HCT116 (cell line): ENCODE results near the gene EYA2. TPM values are rescaled to one million over a fixed set of nuclear protein-coding genes. Genes with fewer than 3 reads are reported as not detected.

Source experiments
- ATAC-seq: fragments of 200-7000 bp; cut with Tn5 transposase; 2 replicates; pipeline ENCODE4 v1.9.1; 2020; ENCODE audit warnings: mild to moderate bottlenecking, moderate library complexity
- BruUV-seq: library from RNA; stranded (reverse); fragments of 400-500 nt; replicated peaks from 2 replicates; lab custom pipeline; 2021; lab: Mats Ljungman, UMichigan
- CTCF ChIA-PET: fragments of 300-600 bp; sonication (Branson Sonifier 250); formaldehyde crosslinking; loops from one replicate; lab custom pipeline; 2021; ENCODE audit warnings: antibody characterized with exemption; lab: Charles Lee
- POLR2A ChIA-PET: fragments of 300-600, 350-600 bp; sonication (Branson Sonifier 250); formaldehyde crosslinking; loops from one replicate; lab custom pipeline; 2021; ENCODE audit warnings: antibody characterized with exemption; lab: Charles Lee
- RAD21 ChIA-PET, 2 experiments: fragments of 300-600 bp; sonication (Branson Sonifier 250); formaldehyde crosslinking; loops; one replicate each; lab custom pipeline; 2023; ENCODE audit warnings: low total read pairs in 2 of 2; ENCODE audit not compliant: uncharacterized antibody in 2 of 2, unreplicated experiment in 2 of 2, low non-redundant PET in 1 of 2; lab: Charles Lee
- DNase-seq: peaks from one replicate; pipeline ENCODE4 v3.0.0-alpha.2; 2010; ENCODE audit warnings: low read depth, low spot score
- H2AFZ ChIP-seq: fragments of 200-600 bp; shearing (Covaris generic), sonication (generic); 2 replicates; pipeline ENCODE4 v1.6.1; 2017; ENCODE audit warnings: low read depth, mixed run types, mixed read lengths, antibody characterized with exemption, low read length; ENCODE audit not compliant: poor library complexity, severe bottlenecking
- H3K27ac ChIP-seq: 2 replicates; pipeline ENCODE4 v1.5.1; 2012; ENCODE audit warnings: low read depth, low read length
- H3K27me3 ChIP-seq: fragments of 200-600 bp; sonication (generic); 2 replicates; pipeline ENCODE4 v1.6.1; 2016; ENCODE audit warnings: mixed run types, low read length, mixed read lengths; ENCODE audit not compliant: insufficient read depth
- H3K36me3 ChIP-seq, 2 experiments: fragments of 200-500 bp in 1 of 2; fragments of 200-600 bp in 1 of 2; sonication (Bioruptor generic) in 1 of 2; sonication (generic) in 1 of 2; 2 replicates each; pipeline versions ENCODE4 v1.5.1 to v1.6.1; 2014 to 2016; ENCODE audit warnings: low read length in 2 of 2, inconsistent platforms in 1 of 2, mixed read lengths in 1 of 2, mixed run types in 1 of 2; ENCODE audit not compliant: insufficient read depth in 2 of 2, control insufficient read depth in 1 of 2
- H3K4me1 ChIP-seq, 2 experiments: fragments of 200-600 bp in 1 of 2; sonication (generic) in 1 of 2; 2 replicates each; pipeline versions ENCODE4 v1.5.1 to v1.6.1; 2012 to 2017; ENCODE audit warnings: low read length in 2 of 2, inconsistent platforms in 1 of 2, mild to moderate bottlenecking in 1 of 2, mixed read lengths in 1 of 2, mixed run types in 1 of 2, moderate library complexity in 1 of 2; ENCODE audit not compliant: insufficient read depth in 2 of 2, control insufficient read depth in 1 of 2
- H3K4me2 ChIP-seq: fragments of 200-600 bp; sonication (generic); 2 replicates; pipeline ENCODE4 v1.6.1; 2017; ENCODE audit warnings: mixed run types, low read length, mixed read lengths
- H3K4me3 ChIP-seq, 2 experiments: fragments of 200-600 bp in 1 of 2; sonication (generic) in 1 of 2; replicated peaks in 1 of 2; 2 replicates each; pipeline ENCODE4 v1.5.1; 2011 to 2016; ENCODE audit warnings: low read length in 2 of 2, control low read depth in 1 of 2, low read depth in 1 of 2, mild to moderate bottlenecking in 1 of 2, mixed read lengths in 1 of 2, mixed run types in 1 of 2
- H3K79me2 ChIP-seq: fragments of 200-600 bp; sonication (generic); 2 replicates; pipeline ENCODE4 v1.6.1; 2017; ENCODE audit warnings: mild to moderate bottlenecking, mixed run types, low read length, moderate library complexity, mixed read lengths; ENCODE audit not compliant: insufficient read depth
- H3K9ac ChIP-seq: fragments of 200-600 bp; sonication (generic); 2 replicates; pipeline ENCODE4 v1.6.1; 2016; ENCODE audit warnings: low read length, mixed read lengths
- H3K9me2 ChIP-seq: fragments of 200-600 bp; sonication (generic), shearing (Covaris generic); 2 replicates; pipeline ENCODE4 v1.6.1; 2017; ENCODE audit warnings: mixed run types, mild to moderate bottlenecking, moderate library complexity; ENCODE audit not compliant: insufficient read depth
- H3K9me3 ChIP-seq, 2 experiments: fragments of 200-500 bp in 1 of 2; fragments of 200-600 bp in 1 of 2; sonication (Bioruptor generic) in 1 of 2; sonication (generic) in 1 of 2; 2 replicates each; pipeline ENCODE4 v1.6.1; 2014 to 2017; ENCODE audit warnings: low read length in 2 of 2, mixed read lengths in 2 of 2, inconsistent platforms in 1 of 2, low read depth in 1 of 2, mild to moderate bottlenecking in 1 of 2, mixed run types in 1 of 2, moderate library complexity in 1 of 2; ENCODE audit not compliant: control insufficient read depth in 1 of 2, insufficient read depth in 1 of 2
- H4K20me1 ChIP-seq: fragments of 200-600 bp; sonication (generic), shearing (Covaris generic); 2 replicates; pipeline ENCODE4 v1.6.1; 2017; ENCODE audit warnings: mixed run types, mild to moderate bottlenecking, moderate library complexity; ENCODE audit not compliant: insufficient read depth
- CBX3 ChIP-seq: IDR thresholded peaks from 2 replicates; pipeline ENCODE4 v1.6.1; 2012; ENCODE audit warnings: low read depth
- CEBPB ChIP-seq: IDR thresholded peaks from 2 replicates; pipeline ENCODE4 v1.6.1; 2012; ENCODE audit warnings: low read depth
- EGR1 ChIP-seq: IDR thresholded peaks from 2 replicates; pipeline ENCODE4 v1.6.1; 2012; ENCODE audit warnings: low read depth
- ELF1 ChIP-seq: IDR thresholded peaks from 2 replicates; pipeline ENCODE4 v1.6.1; 2012; ENCODE audit warnings: low read depth, borderline replicate concordance
- EZH2phosphoT487 ChIP-seq: fragments of 200-600 bp; IDR thresholded peaks from 2 replicates; pipeline ENCODE4 v1.6.1; 2018; ENCODE audit warnings: antibody characterized with exemption, borderline replicate concordance
- FOSL1 ChIP-seq: IDR thresholded peaks from 2 replicates; pipeline ENCODE4 v1.6.1; 2012; ENCODE audit warnings: low read depth
- JUND ChIP-seq: IDR thresholded peaks from 2 replicates; pipeline ENCODE4 v1.6.1; 2012
- POLR2A ChIP-seq: IDR thresholded peaks from 2 replicates; pipeline ENCODE4 v1.7.0; 2011; ENCODE audit warnings: borderline replicate concordance; ENCODE audit not compliant: insufficient read depth, insufficient read length; ENCODE audit errors: extremely low read depth
- POLR2AphosphoS5 ChIP-seq: IDR thresholded peaks from 2 replicates; pipeline ENCODE4 v1.6.1; 2011; ENCODE audit warnings: mild to moderate bottlenecking, low read depth, low read length, moderate library complexity
- TCF7L2 ChIP-seq: IDR thresholded peaks from 2 replicates; pipeline ENCODE4 v1.7.0; 2011; ENCODE audit warnings: borderline replicate concordance, inconsistent platforms; ENCODE audit not compliant: insufficient read depth, insufficient read length; ENCODE audit errors: extremely low read depth
- YY1 ChIP-seq: IDR thresholded peaks from 2 replicates; pipeline ENCODE4 v1.6.1; 2011; ENCODE audit warnings: low read length, low read depth, moderate library complexity, mild to moderate bottlenecking; ENCODE audit not compliant: insufficient replicate concordance; ENCODE audit errors: extremely low read depth
- ZNF274 ChIP-seq: fragments of 200-500 bp; sonication (Bioruptor generic); IDR thresholded peaks from 2 replicates; pipeline ENCODE4 v1.6.1; 2014; ENCODE audit warnings: mild to moderate bottlenecking, low read depth, low read length, inconsistent platforms
- intact Hi-C: fragments of 100-400 bp; cut with micrococcal nuclease; formaldehyde crosslinking; loops from 2 replicates; pipeline ENCODE4 v1.10.0; 2022
- total RNA-seq: library from RNA; stranded (reverse); gene quantifications from one replicate; pipeline ENCODE4 v1.2.1, GENCODE V29; 2021; ENCODE audit not compliant: unreplicated experiment
- TF ChIP-seq, protein P1 (sequence below): IDR thresholded peaks from 2 replicates; pipeline ENCODE4 v1.6.1; 2012; ENCODE audit warnings: low read depth
- TF ChIP-seq, protein P2 (sequence below), 3 experiments: fragments of 200-600 bp in 1 of 3; sonication (generic) in 1 of 3; IDR thresholded peaks in 2 of 3; conservative IDR thresholded peaks in 1 of 3; 2 replicates each; pipeline ENCODE4 v1.5.1; 2012 to 2017; ENCODE audit warnings: low read depth in 2 of 3, low read length in 2 of 3, antibody characterized with exemption in 1 of 3, borderline replicate concordance in 1 of 3, control low read depth in 1 of 3, mild to moderate bottlenecking in 1 of 3, mixed read lengths in 1 of 3, mixed run types in 1 of 3, moderate library complexity in 1 of 3; ENCODE audit not compliant: insufficient read depth in 1 of 3
- TF ChIP-seq, protein P3 (sequence below): IDR thresholded peaks from 2 replicates; pipeline ENCODE4 v1.6.1; 2012

The EYA2 gene
- total RNA-seq, 1 experiment from 2014 or later, result not detected

DNA sequence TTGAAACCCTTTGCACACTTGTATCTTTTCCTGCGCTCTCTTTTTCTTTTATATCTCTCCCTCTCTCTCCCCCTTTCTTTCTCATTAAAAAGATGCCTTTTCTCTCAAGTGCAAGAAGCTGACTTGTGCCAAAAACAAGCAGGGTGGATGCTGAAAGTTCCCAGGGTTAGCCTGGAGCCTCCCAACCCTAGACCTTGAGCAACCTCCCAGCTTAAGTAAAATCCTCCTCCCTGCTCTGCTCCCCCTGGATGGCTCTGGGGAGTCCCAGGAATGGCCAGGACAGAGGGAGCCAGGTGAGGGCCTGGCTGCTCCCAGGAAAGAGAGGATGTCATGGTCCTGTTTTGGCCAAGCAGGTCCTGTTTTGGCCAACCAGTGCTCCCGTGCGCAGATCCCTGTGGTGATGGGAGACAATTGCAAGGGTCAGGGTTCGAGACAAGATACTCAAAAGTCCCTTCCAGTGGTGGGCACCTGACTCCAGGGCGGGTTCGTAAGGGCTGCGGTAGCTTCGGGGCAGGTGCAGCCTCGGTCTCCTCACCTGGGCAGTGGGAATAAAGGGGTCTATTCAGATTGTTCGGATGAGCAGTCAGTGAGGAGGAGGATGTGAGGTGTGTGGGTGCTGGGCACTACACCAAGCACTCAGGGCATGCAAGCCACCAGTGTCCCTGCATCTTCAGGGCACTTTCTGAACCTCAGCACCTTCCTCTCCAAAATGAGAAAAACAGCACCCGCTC is 49.4 kb downstream of the EYA2 start:
- Histone ChIP-seq H3K27ac (no peak overlapping the region), H3K4me2 (no peak overlapping the region), H3K79me2 (no peaks in the 10 kb centered on the region), H2AFZ (no peak overlapping the region), H3K9me3 (no peaks in the 10 kb centered on the region), H3K4me3 (no peak overlapping the region), H3K9me2 (no peaks in the 10 kb centered on the region), H3K4me1 (no peaks in the 10 kb centered on the region), H3K27me3 (no peaks in the 10 kb centered on the region), H4K20me1 (no peaks in the 10 kb centered on the region), H3K9ac (no peak overlapping the region), H3K36me3 (no peaks in the 10 kb centered on the region)
- ChIA-PET RAD21 (no interaction called here), CTCF (no interaction called here), POLR2A (no interaction called here)
- TF ChIP-seq, protein P1, sequence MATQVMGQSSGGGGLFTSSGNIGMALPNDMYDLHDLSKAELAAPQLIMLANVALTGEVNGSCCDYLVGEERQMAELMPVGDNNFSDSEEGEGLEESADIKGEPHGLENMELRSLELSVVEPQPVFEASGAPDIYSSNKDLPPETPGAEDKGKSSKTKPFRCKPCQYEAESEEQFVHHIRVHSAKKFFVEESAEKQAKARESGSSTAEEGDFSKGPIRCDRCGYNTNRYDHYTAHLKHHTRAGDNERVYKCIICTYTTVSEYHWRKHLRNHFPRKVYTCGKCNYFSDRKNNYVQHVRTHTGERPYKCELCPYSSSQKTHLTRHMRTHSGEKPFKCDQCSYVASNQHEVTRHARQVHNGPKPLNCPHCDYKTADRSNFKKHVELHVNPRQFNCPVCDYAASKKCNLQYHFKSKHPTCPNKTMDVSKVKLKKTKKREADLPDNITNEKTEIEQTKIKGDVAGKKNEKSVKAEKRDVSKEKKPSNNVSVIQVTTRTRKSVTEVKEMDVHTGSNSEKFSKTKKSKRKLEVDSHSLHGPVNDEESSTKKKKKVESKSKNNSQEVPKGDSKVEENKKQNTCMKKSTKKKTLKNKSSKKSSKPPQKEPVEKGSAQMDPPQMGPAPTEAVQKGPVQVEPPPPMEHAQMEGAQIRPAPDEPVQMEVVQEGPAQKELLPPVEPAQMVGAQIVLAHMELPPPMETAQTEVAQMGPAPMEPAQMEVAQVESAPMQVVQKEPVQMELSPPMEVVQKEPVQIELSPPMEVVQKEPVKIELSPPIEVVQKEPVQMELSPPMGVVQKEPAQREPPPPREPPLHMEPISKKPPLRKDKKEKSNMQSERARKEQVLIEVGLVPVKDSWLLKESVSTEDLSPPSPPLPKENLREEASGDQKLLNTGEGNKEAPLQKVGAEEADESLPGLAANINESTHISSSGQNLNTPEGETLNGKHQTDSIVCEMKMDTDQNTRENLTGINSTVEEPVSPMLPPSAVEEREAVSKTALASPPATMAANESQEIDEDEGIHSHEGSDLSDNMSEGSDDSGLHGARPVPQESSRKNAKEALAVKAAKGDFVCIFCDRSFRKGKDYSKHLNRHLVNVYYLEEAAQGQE, result no peak
- no peak for TF ChIP-seq CEBPB
- no peak for TF ChIP-seq POLR2AphosphoS5
- TF ChIP-seq POLR2A, result no peak
- no peak for TF ChIP-seq CBX3
- intact Hi-C loops, result no loop called here
- BruUV-seq, result no TSS peak
- no peak for ATAC-seq
- no peak for DNase-seq

DNA sequence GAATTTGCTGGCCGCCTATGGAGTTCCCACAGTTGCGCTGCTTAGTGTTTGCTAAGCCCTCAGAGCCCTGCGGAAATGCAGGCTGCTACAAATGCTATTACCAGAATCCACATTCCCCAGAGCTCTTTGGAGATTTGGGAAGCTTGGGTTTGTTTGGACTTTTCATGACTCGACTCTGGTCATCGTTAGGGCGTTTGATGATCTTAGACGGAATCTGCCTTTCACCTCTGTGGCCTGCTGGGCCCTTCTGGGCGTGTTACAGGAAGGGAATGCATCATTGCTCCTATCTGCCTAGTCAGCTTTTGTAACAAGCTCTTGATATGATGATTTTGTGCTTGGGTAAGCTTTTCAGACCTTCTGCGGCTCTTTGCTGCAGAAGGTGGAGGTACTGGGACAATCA is 50.8 kb downstream of the EYA2 start:
- H3K27ac ChIP-seq, result no peak overlapping the region
- no peaks in the 10 kb centered on the region for H3K36me3 ChIP-seq
- H3K9me3 ChIP-seq, result no peaks in the 10 kb centered on the region
- H4K20me1 ChIP-seq, result no peaks in the 10 kb centered on the region
- no peak overlapping the region for H3K4me2 ChIP-seq
- H3K79me2 ChIP-seq, result no peaks in the 10 kb centered on the region
- H3K27me3 ChIP-seq, result 0 out of 2 replicates have a peak, but pooled peaks cover under 1% of the 10 kb centered on the region
- intact Hi-C loops, result no loop called here
- ChIA-PET RAD21 (no interaction called here), POLR2A (no interaction called here), CTCF (no interaction called here)
- no peaks in the 10 kb centered on the region for H3K9me2 ChIP-seq
- H2AFZ ChIP-seq, result no peak overlapping the region
- no peak overlapping the region for H3K4me3 ChIP-seq
- ATAC-seq (no peak), DNase-seq (no peak)
- no peaks in the 10 kb centered on the region for H3K4me1 ChIP-seq
- H3K9ac ChIP-seq, result no peak overlapping the region
- no TSS peak for BruUV-seq
- TF ChIP-seq ZNF274 (no peak), JUND (no peak), CEBPB (no peak), ELF1 (no peak), EGR1 (no peak), YY1 (no peak), FOSL1 (no peak), EZH2phosphoT487 (no peak), POLR2AphosphoS5 (no peak), POLR2A (no peak), TCF7L2 (no peak)
- TF ChIP-seq, protein P2, sequence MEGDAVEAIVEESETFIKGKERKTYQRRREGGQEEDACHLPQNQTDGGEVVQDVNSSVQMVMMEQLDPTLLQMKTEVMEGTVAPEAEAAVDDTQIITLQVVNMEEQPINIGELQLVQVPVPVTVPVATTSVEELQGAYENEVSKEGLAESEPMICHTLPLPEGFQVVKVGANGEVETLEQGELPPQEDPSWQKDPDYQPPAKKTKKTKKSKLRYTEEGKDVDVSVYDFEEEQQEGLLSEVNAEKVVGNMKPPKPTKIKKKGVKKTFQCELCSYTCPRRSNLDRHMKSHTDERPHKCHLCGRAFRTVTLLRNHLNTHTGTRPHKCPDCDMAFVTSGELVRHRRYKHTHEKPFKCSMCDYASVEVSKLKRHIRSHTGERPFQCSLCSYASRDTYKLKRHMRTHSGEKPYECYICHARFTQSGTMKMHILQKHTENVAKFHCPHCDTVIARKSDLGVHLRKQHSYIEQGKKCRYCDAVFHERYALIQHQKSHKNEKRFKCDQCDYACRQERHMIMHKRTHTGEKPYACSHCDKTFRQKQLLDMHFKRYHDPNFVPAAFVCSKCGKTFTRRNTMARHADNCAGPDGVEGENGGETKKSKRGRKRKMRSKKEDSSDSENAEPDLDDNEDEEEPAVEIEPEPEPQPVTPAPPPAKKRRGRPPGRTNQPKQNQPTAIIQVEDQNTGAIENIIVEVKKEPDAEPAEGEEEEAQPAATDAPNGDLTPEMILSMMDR (IDR thresholded peaks at IDR 0.05 in 2 of 3, conservative IDR thresholded peaks at IDR 0.05 in 1 of 3; ENCODE audit: borderline replicate concordance in 1 of 3, insufficient read depth in 1 of 3, low read depth in 2 of 3, low read length in 2 of 3), result no peak
- TF ChIP-seq, protein P3, sequence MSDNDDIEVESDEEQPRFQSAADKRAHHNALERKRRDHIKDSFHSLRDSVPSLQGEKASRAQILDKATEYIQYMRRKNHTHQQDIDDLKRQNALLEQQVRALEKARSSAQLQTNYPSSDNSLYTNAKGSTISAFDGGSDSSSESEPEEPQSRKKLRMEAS, result no peak
